SK-N-MC (cell line): ENCODE results near the gene JUN.

Experiments used
- EZH2 ChIP-seq: fragments of 200-600 bp; sonication (generic); IDR thresholded peaks from one replicate; pipeline ENCODE4 v1.6.1; 2017; ENCODE audit warnings: antibody characterized with exemption
- FOXP2 ChIP-seq: optimal IDR thresholded peaks from 2 replicates; pipeline ENCODE3; 2011; ENCODE audit warnings: mild to moderate bottlenecking, moderate library complexity; ENCODE audit not compliant: insufficient read depth; ENCODE audit errors: extremely low read length, control extremely low read depth
- POLR2AphosphoS5 ChIP-seq: IDR thresholded peaks from 2 replicates; pipeline ENCODE4 v1.6.1; 2012; ENCODE audit warnings: mild to moderate bottlenecking, low read depth, low read length, borderline replicate concordance

DNA sequence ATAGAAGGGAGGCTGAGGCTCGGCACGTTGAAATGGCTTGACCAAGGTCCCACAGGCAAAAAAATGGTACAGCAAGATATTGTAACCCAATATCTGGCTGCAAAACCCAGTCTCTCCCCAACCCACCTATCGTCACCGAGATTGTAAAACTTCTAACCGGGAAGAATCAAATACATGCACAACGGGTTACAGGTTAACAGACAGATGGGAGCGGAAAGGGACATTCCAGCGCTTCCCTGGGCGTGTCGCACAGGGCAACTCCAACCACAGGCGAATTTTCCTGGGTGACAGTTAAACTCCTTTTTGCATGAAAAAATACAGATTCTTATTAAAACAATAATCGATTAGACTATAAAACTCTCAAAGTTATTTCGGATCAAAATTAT is 31.8 kb upstream of the JUN start:
- TF ChIP-seq POLR2AphosphoS5, result no peak
- TF ChIP-seq EZH2, result no peak
- TF ChIP-seq FOXP2, result no peak
